ENCODE measurements around the gene GPS1. TPM values are rescaled to one million over a fixed set of nuclear protein-coding genes. Genes with fewer than 3 reads are reported as not detected.

Gene GPS1
- total and polyA plus RNA-seq, 9 of the 15 experiments (the other 6 are each of a cell fraction or from before 2014, with no cell fraction given) = 3.1 to 167 (median 69.9) TPM

DNA sequence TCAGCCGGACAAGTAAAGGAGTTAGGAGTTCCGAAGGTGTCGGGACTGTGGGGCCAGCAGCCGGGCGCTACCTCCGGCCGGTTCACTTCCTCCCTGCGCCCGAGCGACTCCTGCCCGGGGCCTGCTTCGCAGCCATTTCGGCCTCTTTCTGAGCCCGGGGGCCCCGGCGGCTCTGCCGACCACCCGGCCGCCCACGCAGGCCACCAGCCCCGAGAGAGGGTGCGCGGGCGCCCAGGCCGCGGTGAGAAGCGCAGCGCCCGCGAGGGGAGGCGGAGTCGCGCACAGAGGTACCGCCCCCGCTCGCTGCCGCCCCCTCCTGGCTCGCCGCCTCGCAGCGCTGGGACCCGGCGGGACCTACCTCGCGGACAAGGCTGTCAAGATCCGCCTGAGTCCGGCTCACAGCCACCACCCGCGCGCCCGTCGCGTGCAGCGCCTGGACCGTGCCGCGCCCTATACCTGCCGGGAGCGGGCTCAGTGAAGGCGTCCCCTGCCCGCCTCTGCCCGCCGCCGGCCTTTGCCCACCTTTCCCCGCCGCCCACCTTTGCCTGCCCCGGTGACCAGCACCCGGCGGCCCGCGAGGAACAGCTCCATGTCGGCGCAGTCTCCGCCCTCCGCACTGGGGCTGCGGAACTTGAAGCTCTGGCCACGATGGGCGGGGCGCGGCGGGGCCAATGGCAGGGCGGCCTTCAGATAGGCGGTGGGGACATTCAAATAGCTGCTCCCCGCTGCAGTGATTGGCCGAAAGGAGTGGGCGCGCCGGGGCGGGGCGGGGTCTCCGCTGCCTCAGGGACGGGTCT lies 14.4 kb upstream of the GPS1 start, which contains the start of gene DCXR (continued):
- TF ChIP-seq, protein P1, sequence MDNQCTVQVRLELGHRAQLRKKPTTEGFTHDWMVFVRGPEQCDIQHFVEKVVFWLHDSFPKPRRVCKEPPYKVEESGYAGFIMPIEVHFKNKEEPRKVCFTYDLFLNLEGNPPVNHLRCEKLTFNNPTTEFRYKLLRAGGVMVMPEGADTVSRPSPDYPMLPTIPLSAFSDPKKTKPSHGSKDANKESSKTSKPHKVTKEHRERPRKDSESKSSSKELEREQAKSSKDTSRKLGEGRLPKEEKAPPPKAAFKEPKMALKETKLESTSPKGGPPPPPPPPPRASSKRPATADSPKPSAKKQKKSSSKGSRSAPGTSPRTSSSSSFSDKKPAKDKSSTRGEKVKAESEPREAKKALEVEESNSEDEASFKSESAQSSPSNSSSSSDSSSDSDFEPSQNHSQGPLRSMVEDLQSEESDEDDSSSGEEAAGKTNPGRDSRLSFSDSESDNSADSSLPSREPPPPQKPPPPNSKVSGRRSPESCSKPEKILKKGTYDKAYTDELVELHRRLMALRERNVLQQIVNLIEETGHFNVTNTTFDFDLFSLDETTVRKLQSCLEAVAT (IDR thresholded peaks at IDR 0.05) = no peak
- no peak for TF ChIP-seq RHOXF2B (CRISPR knock-in tag; conservative IDR thresholded peaks at IDR 0.05)
- peak; percentile 81 for TF ChIP-seq PML (IDR thresholded peaks at IDR 0.05; ENCODE audit: low read length)
- no peak; the same call in 1 of the 2 replicates for TF ChIP-seq ARID1B (IDR thresholded peaks at IDR 0.05)
- TF ChIP-seq HCFC1 (IDR thresholded peaks at IDR 0.05; ENCODE audit: low read depth, low read length) = peak; percentile 18; the same call in 1 of the 2 replicates
- TF ChIP-seq, protein P2, sequence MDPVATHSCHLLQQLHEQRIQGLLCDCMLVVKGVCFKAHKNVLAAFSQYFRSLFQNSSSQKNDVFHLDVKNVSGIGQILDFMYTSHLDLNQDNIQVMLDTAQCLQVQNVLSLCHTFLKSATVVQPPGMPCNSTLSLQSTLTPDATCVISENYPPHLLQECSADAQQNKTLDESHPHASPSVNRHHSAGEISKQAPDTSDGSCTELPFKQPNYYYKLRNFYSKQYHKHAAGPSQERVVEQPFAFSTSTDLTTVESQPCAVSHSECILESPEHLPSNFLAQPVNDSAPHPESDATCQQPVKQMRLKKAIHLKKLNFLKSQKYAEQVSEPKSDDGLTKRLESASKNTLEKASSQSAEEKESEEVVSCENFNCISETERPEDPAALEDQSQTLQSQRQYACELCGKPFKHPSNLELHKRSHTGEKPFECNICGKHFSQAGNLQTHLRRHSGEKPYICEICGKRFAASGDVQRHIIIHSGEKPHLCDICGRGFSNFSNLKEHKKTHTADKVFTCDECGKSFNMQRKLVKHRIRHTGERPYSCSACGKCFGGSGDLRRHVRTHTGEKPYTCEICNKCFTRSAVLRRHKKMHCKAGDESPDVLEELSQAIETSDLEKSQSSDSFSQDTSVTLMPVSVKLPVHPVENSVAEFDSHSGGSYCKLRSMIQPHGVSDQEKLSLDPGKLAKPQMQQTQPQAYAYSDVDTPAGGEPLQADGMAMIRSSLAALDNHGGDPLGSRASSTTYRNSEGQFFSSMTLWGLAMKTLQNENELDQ (CRISPR knock-in tag; IDR thresholded peaks at IDR 0.05; ENCODE audit: borderline replicate concordance) = no peak
- no peak for TF ChIP-seq CC2D1A (IDR thresholded peaks at IDR 0.05)
- TF ChIP-seq, protein P3, sequence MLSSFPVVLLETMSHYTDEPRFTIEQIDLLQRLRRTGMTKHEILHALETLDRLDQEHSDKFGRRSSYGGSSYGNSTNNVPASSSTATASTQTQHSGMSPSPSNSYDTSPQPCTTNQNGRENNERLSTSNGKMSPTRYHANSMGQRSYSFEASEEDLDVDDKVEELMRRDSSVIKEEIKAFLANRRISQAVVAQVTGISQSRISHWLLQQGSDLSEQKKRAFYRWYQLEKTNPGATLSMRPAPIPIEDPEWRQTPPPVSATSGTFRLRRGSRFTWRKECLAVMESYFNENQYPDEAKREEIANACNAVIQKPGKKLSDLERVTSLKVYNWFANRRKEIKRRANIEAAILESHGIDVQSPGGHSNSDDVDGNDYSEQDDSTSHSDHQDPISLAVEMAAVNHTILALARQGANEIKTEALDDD (IDR thresholded peaks at IDR 0.05) = no peak
- TF ChIP-seq POLR2H (tag; IDR thresholded peaks at IDR 0.05; ENCODE audit: low read depth) = no peak
- no peak for TF ChIP-seq ZNF316 (IDR thresholded peaks at IDR 0.05)
- peak; percentile 57; the same call in 1 of the 2 replicates for TF ChIP-seq KLF1 (tag; IDR thresholded peaks at IDR 0.05)
- no peak for TF ChIP-seq ZNF586 (CRISPR knock-in tag; conservative IDR thresholded peaks at IDR 0.05)
- TF ChIP-seq ZSCAN29 (IDR thresholded peaks at IDR 0.05) = no peak
- no peak for TF ChIP-seq NCOA2 (IDR thresholded peaks at IDR 0.05; ENCODE audit: partially characterized antibody in 2 of 2)
- TF ChIP-seq, protein P4, sequence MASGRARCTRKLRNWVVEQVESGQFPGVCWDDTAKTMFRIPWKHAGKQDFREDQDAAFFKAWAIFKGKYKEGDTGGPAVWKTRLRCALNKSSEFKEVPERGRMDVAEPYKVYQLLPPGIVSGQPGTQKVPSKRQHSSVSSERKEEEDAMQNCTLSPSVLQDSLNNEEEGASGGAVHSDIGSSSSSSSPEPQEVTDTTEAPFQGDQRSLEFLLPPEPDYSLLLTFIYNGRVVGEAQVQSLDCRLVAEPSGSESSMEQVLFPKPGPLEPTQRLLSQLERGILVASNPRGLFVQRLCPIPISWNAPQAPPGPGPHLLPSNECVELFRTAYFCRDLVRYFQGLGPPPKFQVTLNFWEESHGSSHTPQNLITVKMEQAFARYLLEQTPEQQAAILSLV (tag; IDR thresholded peaks at IDR 0.05) = no peak
- TF ChIP-seq TAF15 (IDR thresholded peaks at IDR 0.05; ENCODE audit: low read depth, low read length) = no peak
- no peak for TF ChIP-seq TCF7L2 (IDR thresholded peaks at IDR 0.05; ENCODE audit: low read depth, low read length)
- TF ChIP-seq PHB (CRISPR knock-in tag; IDR thresholded peaks at IDR 0.05) = no peak
- no peak for TF ChIP-seq ZFP1 (CRISPR knock-in tag; IDR thresholded peaks at IDR 0.05)

Measured in K562 (cell line).